Measurements from ENCODE around the gene LONP2.

DNA sequence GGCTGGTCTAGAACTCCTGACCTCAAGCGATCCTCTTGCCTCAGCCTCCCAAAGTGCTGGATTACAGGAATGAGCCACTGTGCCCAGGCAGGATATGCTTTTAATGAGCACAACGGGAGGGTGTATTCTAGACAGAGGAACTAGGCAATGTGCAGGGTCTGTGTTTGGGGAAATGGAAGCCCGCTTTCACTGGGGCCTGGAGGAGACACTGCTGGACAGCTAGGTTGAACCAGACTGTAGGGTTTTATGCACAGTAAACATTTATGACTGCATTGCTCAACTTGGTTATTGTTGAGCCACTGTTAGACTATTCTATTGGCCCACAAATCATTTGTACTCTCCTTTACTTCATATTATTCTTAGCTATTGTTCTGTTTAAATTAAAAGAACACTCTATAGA, 151.3 kb downstream of the LONP2 start:
- TF ChIP-seq, protein P1, sequence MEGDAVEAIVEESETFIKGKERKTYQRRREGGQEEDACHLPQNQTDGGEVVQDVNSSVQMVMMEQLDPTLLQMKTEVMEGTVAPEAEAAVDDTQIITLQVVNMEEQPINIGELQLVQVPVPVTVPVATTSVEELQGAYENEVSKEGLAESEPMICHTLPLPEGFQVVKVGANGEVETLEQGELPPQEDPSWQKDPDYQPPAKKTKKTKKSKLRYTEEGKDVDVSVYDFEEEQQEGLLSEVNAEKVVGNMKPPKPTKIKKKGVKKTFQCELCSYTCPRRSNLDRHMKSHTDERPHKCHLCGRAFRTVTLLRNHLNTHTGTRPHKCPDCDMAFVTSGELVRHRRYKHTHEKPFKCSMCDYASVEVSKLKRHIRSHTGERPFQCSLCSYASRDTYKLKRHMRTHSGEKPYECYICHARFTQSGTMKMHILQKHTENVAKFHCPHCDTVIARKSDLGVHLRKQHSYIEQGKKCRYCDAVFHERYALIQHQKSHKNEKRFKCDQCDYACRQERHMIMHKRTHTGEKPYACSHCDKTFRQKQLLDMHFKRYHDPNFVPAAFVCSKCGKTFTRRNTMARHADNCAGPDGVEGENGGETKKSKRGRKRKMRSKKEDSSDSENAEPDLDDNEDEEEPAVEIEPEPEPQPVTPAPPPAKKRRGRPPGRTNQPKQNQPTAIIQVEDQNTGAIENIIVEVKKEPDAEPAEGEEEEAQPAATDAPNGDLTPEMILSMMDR (IDR thresholded peaks at IDR 0.05; ENCODE audit: poor library complexity, severe bottlenecking), result no peak
- TF ChIP-seq EP300 (conservative IDR thresholded peaks at IDR 0.05; ENCODE audit: poor library complexity, severe bottlenecking) (no peak), POLR2AphosphoS5 (IDR thresholded peaks at IDR 0.05) (no peak), EZH2 (IDR thresholded peaks at IDR 0.05; ENCODE audit: borderline replicate concordance, insufficient read depth, low read length, poor library complexity, severe bottlenecking) (no peak), TAF1 (IDR thresholded peaks at IDR 0.05; ENCODE audit: low read depth) (no peak), RAD21 (conservative IDR thresholded peaks at IDR 0.05) (no peak)

All from neural cell (in vitro differentiated cells).